GM23338 (cell line): ENCODE measurements around the gene ACBD5. TPM values are rescaled to one million over a fixed set of nuclear protein-coding genes. Genes with fewer than 3 reads are reported as not detected.

Experiments
- ATAC-seq: fragments of 200-7000 bp; cut with Tn5 transposase; 3 replicates; pipeline ENCODE4 v1.9.1; 2020
- DNase-seq: peaks from one replicate; pipeline ENCODE4 v3.0.0-alpha.2; 2015; ENCODE audit warnings: low spot score
- H2AFZ ChIP-seq: fragments of 200-600 bp; sonication (generic); 2 replicates; pipeline ENCODE4 v1.8.0; 2016; ENCODE audit warnings: antibody characterized with exemption, mild to moderate bottlenecking, moderate library complexity
- H3F3A ChIP-seq: fragments of 200-600 bp; sonication (generic); replicated peaks from 2 replicates; pipeline ENCODE4 v1.8.0; 2017; ENCODE audit warnings: antibody characterized with exemption, mixed run types, low read depth
- H3K27ac ChIP-seq: fragments of 200-600 bp; sonication (generic); 2 replicates; pipeline ENCODE4 v1.6.1; 2016; ENCODE audit warnings: low read depth
- H3K27me3 ChIP-seq: fragments of 200-600 bp; sonication (generic); 2 replicates; pipeline ENCODE4 v1.8.0; 2016; ENCODE audit warnings: mild to moderate bottlenecking, mixed run types, moderate library complexity; ENCODE audit not compliant: insufficient read depth
- H3K36me3 ChIP-seq: fragments of 200-600 bp; sonication (generic); 2 replicates; pipeline ENCODE4 v1.8.0; 2016; ENCODE audit warnings: mild to moderate bottlenecking; ENCODE audit not compliant: insufficient read depth
- H3K4me1 ChIP-seq: fragments of 200-600 bp; sonication (generic); 2 replicates; pipeline ENCODE4 v1.8.0; 2016; ENCODE audit warnings: mild to moderate bottlenecking, moderate library complexity; ENCODE audit not compliant: insufficient read depth
- H3K4me2 ChIP-seq: fragments of 200-600 bp; sonication (generic); 2 replicates; pipeline ENCODE4 v1.7.1; 2017; ENCODE audit warnings: mixed run types
- H3K4me3 ChIP-seq: fragments of 200-600 bp; sonication (generic); 2 replicates; pipeline ENCODE4 v1.6.1; 2016; ENCODE audit warnings: mixed run types
- H3K79me2 ChIP-seq: fragments of 200-600 bp; sonication (generic); replicated peaks from 2 replicates; pipeline ENCODE4 v1.8.0; 2017; ENCODE audit warnings: mild to moderate bottlenecking; ENCODE audit not compliant: insufficient read depth
- H3K9me2 ChIP-seq: fragments of 200-600 bp; sonication (generic); 2 replicates; pipeline ENCODE4 v1.8.0; 2017; ENCODE audit not compliant: insufficient read depth
- H4K20me1 ChIP-seq: fragments of 200-600 bp; sonication (generic); replicated peaks from 2 replicates; pipeline ENCODE4 v1.8.0; 2017; ENCODE audit warnings: mild to moderate bottlenecking; ENCODE audit not compliant: insufficient read depth
- H3K27ac Mint-ChIP-seq: 2 replicates; pipeline ENCODE4 v1.8.0; 2020; ENCODE audit warnings: inconsistent platforms, mild to moderate bottlenecking, moderate library complexity, mixed read lengths
- H3K27me3 Mint-ChIP-seq: 3 replicates; pipeline ENCODE4 v1.8.0; 2022; ENCODE audit warnings: low read depth, mild to moderate bottlenecking, moderate library complexity, mixed read lengths, inconsistent platforms; ENCODE audit not compliant: insufficient read depth, poor library complexity
- H3K36me3 Mint-ChIP-seq: 3 replicates; pipeline ENCODE4 v1.8.0; 2021; ENCODE audit warnings: low read depth, mild to moderate bottlenecking, inconsistent platforms, moderate library complexity, mixed read lengths
- H3K4me1 Mint-ChIP-seq: 3 replicates; pipeline ENCODE4 v1.8.0; 2020; ENCODE audit warnings: mild to moderate bottlenecking, inconsistent platforms, mixed read lengths
- H3K4me3 Mint-ChIP-seq: 3 replicates; pipeline ENCODE4 v1.8.0; 2021; ENCODE audit warnings: moderate library complexity, mild to moderate bottlenecking, inconsistent platforms, mixed read lengths
- H3K9me3 Mint-ChIP-seq: 3 replicates; pipeline ENCODE4 v1.8.0; 2020; ENCODE audit warnings: moderate library complexity, mild to moderate bottlenecking, inconsistent platforms, mixed read lengths
- CTCF ChIP-seq, 2 experiments: fragments of 200-600 bp in 1 of 2; sonication (generic) in 1 of 2; conservative IDR thresholded peaks; 2 replicates each; pipeline versions ENCODE4 v1.5.1 to v1.6.1; 2016 to 2017; ENCODE audit warnings: antibody characterized with exemption in 2 of 2, low read depth in 2 of 2, mild to moderate bottlenecking in 2 of 2, moderate library complexity in 1 of 2
- REST ChIP-seq: IDR thresholded peaks from one replicate; pipeline ENCODE4 v1.6.1; 2018; ENCODE audit warnings: antibody characterized with exemption; ENCODE audit not compliant: unreplicated experiment
- ZNF331 ChIP-seq: fragments of 250-450 bp; sonication (Bioruptor Pico); IDR thresholded peaks from 2 replicates; pipeline ENCODE4 v1.5.0; 2020; ENCODE audit warnings: low read depth, mild to moderate bottlenecking, moderate library complexity
- ZNF462 ChIP-seq: fragments of 250-450 bp; sonication (Bioruptor Pico); IDR thresholded peaks from 2 replicates; pipeline ENCODE4 v1.5.0; 2020; ENCODE audit warnings: mild to moderate bottlenecking, moderate library complexity
- polyA plus RNA-seq: library from polyadenylated mRNA; unstranded; fragments of >200 nt; fragmentation: Nextera tagmentation; extraction: Ambion mirVana; gene quantifications from 2 replicates; pipeline ENCODE4 v1.2.1, GENCODE V29; 2016
- total RNA-seq: library from RNA; depleted of rRNA; stranded (reverse); fragments of >200 nt; shearing (Covaris generic); gene quantifications from 2 replicates; pipeline ENCODE4 v1.2.3, GENCODE V29; 2014

ACBD5 gene
- total and polyA plus RNA-seq, 2 experiments from 2014 or later: 9.8 to 10.1 TPM

GRCh38 chr10:27190508-27190907 lies 50.1 kb downstream of the ACBD5 start (continued):
- TF ChIP-seq CTCF (conservative IDR thresholded peaks at IDR 0.05; ENCODE audit: low read depth in 2 of 2): no peak
- TF ChIP-seq ZNF462 (CRISPR knock-in tag): no peak

- DNase-seq (peak; percentile 6), ATAC-seq (peak; percentile 45; the same call in 2 of the 3 replicates)
- Histone ChIP-seq H4K20me1 (peaks cover 3% of the 10 kb centered on the region; the same call in 1 of the 2 replicates), H2AFZ (no peak overlapping the region), H3K36me3 (peaks cover 25% of the 10 kb centered on the region), H3K27me3 (no peaks in the 10 kb centered on the region), H3K9me2 (no peaks in the 10 kb centered on the region), H3K79me2 (no peaks in the 10 kb centered on the region), H3K4me2 (no peak overlapping the region), H3F3A (no peaks in the 10 kb centered on the region), H3K27ac (no peak overlapping the region; the same call in 1 of the 2 replicates), H3K4me3 (no peak overlapping the region), H3K4me1 (no peaks in the 10 kb centered on the region)
- peak; percentile 48 for TF ChIP-seq REST
- no peak for TF ChIP-seq ZNF331 (CRISPR knock-in tag)
- no peak overlapping the region for H3K4me3 Mint-ChIP-seq
- H3K27me3 Mint-ChIP-seq: no peaks in the 10 kb centered on the region
- no peak overlapping the region for H3K27ac Mint-ChIP-seq
- H3K4me1 Mint-ChIP-seq: no peaks in the 10 kb centered on the region
- H3K36me3 Mint-ChIP-seq: peaks cover 29% of the 10 kb centered on the region
- H3K9me3 Mint-ChIP-seq: no peaks in the 10 kb centered on the region
Measured at GRCh38 chr10:27188897-27189296, 51.7 kb downstream of the ACBD5 start.
